ENCODE data around the gene CDKAL1.

CDKAL1 gene

DNA sequence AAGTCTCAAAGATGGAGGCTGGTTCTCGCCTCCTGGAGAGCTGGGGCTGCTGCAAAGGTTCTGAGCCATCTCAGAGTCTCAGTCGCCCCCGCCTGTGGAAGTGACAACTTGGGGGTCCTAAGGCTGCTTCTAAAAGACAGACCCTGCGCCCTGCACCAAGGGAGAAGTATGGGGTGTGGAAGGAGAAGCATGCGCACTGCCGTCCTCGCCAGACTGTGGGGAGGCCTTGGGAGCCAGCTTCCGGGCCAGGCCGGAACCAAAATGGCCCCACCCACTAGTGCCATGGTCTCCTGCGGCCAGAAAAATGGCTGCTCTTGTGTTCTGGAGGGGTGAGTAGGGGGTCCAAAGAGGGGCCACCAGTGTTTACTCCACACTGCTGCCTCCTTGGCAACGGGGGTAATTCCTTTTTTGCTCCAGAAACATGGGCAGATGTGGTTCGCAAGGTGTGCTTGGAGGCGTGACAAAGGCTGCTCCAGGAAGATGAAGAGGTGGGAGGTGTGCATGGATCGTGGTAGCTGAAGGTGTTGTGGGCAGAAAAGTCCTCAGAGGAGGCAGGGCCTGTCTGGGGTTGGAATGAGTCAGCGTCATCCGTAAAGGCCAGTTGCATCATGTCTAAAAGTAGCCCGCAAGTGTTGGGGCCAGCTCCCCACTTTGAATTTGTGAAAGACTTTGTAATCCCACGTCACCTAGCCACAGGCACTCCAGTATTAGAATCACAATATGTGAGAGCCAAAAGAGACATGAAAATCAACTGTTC is 729.5 kb downstream of the CDKAL1 start:
- no peak for DNase-seq (ENCODE audit: low spot score)

DNA sequence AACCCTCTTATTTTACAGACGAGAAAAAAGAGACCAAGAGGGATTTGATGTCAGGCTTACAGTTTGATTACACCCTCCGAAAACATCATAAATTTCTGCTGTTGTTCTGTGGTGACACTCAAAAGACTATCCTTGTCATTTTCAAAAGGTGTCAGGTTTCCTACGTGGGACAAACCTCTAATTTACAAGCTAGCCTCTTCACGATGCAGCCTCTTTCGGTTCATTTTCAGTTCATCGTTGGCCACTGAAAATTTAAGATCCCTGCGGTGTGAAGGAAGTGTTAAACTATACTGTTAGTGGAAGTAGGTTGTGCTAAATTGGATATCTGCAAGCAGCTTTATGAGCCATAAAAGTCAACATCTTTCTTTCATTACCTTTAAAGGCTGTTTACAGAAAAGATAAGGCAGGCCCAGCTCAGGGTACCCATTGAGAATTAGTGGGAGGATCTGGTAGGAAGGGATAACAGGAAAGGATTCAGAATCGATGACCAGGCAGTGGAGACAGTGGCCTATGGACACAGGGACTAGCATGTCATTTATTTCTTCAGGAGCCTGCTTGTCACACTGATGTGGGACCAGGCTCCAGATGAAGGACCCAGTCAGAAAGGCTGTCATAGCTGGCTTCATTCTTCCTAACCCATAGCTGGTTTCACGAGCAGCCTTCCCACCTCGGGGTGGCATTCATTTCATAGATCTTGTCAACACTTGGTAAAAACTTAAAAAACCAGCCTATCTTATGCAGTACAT is 730.2 kb downstream of the CDKAL1 start:
- DNase-seq (ENCODE audit: low spot score): no peak

DNA sequence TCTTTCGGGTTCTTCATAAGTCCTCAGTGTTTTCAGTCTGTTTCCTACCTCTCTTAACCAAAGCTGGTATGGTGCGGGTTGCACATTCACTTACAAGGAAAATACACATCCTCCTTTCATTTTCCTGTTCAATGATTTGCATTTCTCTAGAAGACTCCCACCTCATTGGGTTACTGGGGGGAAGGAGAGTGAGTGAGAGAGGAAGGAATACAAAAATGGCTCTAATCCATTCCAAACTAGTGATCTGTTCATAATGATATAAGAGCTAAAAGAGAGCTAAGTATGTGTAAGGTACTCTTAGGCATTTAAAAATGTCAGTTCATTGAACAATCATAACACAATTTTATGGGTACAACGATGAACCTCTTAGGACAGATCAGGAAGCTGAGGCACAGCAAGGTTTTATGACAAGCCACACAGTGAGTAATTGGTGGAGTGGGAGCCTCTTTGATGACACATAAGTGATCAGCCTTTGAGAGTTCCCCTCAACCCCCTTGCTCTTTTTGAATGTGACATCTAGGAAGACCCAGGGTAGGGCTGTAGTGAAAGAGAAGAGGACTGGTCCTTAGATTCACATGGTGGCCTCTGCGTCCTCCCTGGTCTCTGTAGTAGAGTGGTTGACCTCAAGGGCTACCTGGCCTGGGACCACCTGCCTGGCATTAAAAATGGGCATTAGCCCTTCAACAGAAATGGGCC is 730.9 kb downstream of the CDKAL1 start:
- no peak for DNase-seq (ENCODE audit: low spot score)

DNA sequence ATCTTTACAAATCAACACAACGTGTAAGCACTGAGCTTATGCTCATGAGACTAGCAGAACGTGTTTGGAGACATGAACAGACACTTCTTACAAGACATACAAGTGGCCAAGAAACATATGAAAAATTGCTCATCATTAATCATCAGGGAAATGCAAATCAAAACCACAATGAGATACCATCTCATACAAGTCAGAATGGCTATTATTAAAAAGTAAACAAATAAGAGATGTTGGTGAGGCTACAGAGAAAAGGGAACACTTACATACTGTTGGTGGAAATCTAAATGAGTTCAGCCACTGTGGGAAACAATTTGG is 731.4 kb downstream of the CDKAL1 start:
- no peak for DNase-seq (ENCODE audit: low spot score)

DNA sequence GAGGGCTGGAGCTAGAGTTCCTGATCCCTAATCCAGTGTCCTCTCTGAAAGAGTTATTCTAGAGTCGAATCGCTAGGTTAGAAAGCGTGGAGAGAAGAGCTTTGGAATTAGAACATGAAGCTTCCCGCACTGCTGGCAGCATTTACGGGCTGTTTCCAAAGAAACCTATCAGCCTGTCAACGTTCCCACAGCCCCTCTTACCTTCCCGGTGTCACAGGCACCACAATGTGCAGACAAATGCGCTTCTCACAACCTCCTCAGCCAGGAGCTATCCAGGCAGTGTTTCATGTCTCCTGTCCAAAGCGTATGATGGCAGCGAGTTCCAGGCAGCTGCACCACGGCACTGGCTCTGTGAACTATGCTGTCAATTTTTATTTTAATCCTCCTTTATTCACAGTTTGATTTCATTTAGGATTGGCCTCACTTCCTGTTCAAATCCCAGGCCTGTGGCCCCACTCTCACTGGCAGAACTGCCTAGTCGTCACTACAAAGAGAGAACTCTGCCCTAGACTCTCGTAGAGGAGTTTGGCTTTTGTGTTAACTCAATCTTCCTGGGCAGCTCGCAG is 736.5 kb downstream of the CDKAL1 start:
- no peak for DNase-seq (ENCODE audit: low spot score)

DNA sequence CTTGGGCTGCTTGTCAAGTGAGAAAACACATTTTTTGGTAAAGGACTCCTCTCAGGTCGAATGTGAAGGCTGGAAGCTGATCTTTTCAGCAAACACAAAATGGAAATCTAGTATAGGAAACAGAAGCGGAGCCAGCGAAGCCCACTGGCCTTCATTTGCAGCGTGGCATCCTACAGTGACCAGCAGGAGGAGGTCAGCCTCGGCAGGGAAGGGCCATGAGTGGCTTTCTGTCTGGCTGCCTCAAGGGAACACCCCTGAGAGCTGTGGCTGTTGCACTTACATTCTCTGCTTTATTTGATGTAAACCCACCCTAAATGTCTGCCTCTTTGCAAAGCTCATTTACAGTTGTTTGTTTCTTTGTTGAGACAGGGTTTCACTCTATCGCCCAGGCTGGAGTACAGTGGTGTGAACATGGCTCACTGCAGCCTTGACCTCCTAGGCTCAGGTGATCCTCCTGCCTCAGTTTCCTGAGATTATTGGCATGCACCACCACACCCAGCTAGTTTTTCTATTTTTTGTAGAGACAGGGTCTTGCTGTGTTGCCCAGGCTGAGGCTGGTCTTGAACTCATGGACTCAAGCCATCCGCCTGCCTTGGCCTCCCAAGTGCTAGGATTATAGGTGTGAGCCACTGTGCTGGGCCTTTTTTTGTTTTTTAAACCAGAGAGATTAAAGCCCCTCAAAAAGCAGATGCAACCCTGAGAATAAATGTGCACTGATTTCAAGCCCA is 737.3 kb downstream of the CDKAL1 start:
- no peak for DNase-seq (ENCODE audit: low spot score)

DNA sequence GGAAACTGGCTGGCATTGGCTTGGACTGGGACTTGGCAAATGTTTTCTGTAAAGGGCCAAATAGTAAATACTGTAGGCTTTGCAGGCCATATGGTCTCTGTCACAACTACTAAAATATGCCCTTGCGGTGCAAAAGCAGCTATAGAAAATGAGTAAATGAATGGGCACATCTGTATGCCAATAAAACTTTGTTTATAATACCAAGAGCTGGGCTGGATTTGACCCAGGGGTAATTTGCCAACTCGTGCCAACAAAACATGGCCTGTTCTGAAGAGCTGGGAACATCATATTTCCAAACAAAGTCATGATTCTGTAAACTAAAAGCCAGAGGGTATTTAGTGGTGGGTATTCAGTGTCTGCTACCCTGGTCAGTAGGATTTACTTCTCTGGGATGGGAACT is 739.2 kb downstream of the CDKAL1 start:
- no peak for DNase-seq (ENCODE audit: low spot score)

DNA sequence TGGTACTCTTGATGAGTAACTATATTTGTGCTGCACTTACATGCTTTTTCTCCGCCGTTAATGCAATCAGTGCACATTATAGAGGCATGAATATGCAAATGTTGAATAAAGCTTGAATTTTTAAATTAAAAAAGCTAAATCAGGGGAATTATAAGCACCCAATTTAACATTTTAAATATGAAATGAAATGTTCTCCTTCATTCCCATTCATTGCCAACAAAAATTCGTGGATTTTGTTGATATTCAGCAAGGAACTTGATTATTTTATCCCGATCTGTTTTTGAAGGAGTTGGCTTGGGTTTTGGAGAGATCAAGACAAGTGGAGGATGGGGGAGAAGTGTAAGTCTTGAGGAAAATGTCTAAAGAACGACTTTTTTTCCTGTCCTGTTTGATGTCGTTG is 740.6 kb downstream of the CDKAL1 start:
- no peak for DNase-seq (ENCODE audit: low spot score)

DNA sequence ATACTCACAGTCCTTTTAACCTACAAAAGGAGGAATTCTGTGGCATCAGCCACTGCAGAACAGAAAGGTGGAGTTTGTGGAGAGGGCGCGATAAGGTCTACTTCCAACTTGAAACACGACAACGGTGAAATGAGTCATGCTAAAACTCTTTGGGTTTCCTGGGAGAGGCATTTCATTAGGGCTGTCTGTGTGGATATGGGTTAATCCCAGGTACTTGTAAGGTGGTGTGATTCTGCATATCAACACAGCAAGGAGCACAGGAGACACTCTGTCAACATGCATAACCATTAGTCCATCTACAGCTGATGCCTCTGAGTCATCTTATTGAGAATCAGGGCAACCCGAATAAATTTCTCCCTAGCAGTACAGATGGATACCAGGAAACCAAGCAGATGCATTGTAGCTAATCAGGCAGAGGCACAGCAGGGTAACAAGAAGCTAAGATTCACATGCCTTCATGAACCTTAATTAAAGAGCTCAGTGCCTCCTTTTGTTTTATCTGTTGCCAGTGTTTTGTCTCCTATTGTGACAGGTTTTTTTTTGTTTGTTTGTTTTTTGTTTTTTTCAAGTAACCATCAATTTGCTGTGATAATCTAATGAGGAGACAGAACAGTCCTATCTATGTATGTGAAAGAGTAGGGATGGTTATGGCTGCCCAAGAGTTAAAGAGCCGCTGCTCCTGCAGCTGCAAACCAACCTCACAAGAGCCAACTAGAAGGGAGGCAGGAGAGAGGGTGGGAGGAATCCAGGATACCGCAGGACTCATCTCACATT is 743.5 kb downstream of the CDKAL1 start:
- DNase-seq (ENCODE audit: low spot score): no peak

DNA sequence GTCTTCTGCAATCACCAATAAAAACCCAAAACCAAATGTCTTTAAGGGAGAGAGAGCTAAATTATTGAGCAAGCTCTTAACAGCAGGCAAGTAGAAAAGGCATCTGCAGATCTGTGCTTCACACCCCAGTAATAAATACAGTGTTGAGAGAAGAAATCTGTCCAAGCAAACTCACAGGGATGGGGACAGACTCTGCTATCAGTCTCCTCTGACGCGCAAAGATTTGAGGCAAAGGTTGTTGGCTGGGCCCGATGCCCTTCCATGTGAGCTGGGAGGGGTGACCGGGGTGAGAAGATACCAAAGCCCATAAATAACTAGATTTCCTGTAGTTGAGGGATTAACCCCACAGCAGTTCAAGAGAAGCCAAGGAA is 744.1 kb downstream of the CDKAL1 start:
- no peak for DNase-seq (ENCODE audit: low spot score)

DNA sequence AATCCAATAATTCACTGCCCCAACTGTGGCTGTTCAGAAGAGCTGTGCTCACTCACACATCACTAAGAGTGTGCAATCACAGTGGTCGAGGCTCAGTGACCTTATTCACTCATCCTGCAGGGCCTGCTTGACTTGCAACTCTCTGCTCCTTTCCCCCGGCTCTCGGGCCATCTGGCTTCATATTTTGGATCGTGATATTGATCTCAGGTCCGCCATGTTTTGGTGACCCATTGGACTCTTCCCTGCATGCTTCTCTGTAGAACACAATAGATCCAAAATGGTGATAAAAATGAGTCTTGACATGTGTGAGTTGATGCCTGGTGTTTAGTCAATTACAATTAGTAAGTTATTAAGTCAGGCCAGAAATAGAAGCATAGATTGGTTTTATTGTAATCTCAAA is 745.4 kb downstream of the CDKAL1 start:
- DNase-seq (ENCODE audit: low spot score): no peak

DNA sequence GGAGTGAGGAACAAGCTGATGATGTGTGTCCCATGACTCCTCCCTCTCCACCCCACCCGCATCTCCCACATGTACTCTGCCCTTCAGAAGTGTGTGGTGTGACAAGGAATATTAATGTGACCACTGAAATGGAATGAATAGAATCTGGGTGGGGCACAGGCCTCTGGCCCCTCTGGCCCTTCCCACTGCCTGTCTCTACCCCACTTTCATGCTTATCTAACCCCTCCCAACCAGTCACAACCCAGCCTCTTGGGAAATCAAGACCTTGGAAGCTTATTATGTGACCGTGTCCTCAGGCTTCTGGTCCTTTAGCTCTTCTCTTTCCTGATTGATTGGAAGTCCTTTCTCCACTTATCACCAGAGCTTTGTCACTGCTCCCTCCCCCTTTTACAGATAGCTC is 747.1 kb downstream of the CDKAL1 start:
- DNase-seq (ENCODE audit: low spot score): no peak

Measured in hematopoietic multipotent progenitor cell treated with erythropoietin and hydrocortisone succinate and interleukin-3 and kit ligand, for 17 days (in vitro differentiated cells).